HG02870 (cell line): ENCODE data around the gene MMP24.
"Not testable (repeated sequence)": the region's sequence is repeated elsewhere in the genome, so short reads cannot be mapped to it uniquely, and the experiment has no call there.

Source experiments
- ATAC-seq: cut with Tn5 transposase; IDR thresholded peaks from one replicate; pipeline ENCODE4 v1.9.1; 2021; ENCODE audit warnings: mild to moderate bottlenecking, moderate library complexity; ENCODE audit not compliant: unreplicated experiment

Gene MMP24

DNA sequence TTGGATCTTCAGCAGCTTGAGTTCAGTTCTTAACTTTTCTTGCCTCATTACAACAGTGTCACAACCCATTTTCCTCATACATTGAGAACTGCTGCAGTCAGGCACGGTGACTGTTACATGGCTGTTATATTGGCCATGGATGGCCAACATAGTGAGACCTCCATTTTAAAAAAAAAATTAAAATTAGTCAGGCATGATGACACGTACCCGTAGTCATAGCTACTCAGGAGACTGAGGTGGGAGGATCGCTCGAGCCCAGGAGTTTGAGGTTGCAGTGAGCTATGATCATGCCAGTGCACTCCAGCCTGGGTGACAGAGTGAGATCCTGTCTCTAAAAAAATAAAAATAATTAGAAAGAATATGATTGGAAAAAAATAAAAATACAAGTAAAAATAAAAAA, 9.9 kb upstream of the MMP24 start:
- ATAC-seq, result no peak

DNA sequence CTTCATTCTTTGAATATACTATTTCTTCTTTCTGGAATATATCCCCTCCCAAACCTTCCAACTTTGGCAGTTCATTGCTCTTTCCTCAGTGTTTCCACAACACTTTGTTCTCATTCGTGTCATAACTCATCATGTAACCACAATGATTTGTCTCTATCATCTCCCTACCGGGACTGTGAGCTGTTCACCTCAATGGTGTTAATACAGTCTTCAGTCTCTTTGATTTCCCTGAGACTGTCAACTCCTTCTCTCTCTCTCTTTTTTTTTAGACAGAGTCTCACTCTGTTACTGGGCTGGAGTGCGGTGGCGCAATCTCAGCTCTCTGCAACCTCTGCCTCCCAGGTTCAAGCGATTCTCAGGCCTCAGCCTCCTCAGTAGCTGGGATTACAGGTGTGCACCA, 2.5 kb upstream of the MMP24 start:
- no peak for ATAC-seq

DNA sequence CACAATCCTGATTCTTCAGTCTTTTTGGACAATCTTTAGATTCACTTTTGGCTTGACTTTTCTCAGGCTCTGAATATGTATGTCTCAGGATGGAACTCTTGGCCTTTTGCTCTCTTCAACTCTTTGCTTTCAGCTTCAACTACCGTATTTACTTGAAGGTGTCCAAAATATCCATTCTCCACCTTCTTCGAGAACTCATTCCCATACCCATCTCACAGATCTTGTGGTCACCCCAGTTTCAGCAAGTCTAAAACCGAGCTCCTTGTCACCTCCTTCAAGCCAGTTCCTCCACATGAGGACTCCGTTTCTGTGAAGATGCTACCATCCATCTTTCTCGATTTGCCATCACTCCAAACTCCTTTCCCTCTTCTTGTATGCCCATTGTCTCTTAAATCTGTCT, 2.0 kb upstream of the MMP24 start:
- no peak for ATAC-seq

DNA sequence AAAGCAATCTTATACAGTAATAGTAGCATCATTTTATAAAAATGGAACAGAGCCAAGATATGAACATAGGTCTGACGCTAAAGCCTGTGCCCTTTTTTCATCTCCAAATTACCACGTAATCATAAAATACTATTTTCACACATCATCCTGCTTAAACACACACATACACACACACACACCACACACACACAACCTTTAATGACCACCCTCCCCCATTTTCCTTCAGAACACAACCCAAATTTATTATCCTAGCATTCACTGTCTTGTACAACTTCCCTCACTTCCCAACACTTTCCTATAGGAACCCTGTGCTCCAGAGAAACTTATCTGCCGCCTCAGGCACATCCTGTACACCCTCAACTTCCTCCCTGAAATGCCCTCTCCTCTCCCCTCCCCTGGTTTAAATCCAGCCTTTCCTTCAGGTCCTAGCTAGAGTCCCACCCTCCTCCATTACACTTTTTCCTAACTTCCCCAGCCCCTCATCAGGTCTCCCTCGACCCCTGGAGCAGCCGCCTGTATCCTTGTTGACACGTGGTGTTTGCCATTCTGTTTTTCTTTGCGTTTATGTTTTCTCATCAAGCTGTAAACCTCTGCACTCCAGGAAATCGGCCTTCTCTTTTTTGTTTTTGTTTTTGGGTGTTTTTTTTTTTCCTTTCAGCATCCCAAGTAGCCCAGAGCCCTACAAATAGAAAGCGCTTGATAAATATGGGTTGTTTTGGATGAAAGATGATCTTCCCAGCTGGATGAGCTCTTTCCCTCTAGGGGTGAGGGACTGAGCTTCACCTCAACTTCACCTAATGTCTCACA, 968 bp upstream of the MMP24 start:
- ATAC-seq, result no peak

DNA sequence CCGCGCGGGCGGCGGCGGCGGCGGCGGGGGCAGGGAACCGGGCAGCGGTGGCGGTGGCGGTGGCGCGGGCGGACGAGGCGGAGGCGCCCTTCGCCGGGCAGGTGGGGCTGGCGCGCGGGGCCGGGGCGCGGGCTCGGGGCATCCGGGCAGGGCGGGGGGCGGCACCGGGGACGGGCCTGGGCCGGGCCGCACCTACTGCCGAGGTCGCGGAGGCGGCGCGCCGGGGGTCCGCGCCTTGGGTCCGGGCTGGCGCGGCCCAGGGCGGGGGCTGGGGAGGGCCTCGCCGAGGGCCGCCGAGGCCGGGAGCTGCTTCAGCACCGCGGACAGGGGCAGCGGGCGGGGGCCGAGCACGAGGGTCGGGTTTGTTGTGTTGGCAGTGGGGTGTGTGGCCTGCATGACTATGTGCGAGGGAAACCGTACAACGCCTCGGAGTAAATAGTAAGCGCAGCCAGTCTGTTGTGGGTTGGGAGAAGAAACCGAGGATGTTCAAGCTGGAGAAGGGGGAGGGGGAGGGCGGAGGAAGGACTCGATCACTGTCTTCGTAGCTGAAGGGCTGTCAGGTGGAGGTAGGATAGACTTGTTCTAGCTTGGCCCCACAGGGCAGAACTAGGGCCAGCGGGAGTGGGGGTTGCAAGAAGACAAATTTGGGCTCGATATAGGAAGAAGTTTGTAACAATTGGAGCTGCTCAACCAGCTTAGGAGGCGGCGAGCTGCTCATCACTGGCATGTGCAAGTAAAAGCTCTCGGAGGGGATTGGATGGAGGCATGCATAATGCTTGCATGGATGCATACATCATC, 593 bp downstream of the MMP24 start:
- no peak for ATAC-seq

DNA sequence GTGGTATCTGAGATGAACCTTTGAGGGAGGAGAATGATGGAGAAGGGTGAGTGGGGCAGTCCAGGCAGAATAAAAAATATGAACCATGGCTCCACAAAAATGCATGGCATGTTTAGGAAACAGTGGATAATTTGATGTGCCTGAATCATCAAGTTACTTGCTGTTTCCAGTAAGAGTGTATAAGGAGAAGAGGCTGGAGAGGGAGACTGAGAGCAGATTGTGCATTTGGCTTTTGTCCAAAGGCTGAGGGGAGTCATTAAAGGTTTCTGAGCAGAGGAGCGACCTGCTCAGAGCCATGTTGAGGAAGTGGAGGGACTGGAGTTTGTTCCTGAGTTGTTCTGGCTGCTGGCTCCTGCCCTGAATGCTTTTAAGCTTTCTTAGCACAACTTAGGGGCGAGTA, 6.1 kb downstream of the MMP24 start:
- no peak for ATAC-seq

DNA sequence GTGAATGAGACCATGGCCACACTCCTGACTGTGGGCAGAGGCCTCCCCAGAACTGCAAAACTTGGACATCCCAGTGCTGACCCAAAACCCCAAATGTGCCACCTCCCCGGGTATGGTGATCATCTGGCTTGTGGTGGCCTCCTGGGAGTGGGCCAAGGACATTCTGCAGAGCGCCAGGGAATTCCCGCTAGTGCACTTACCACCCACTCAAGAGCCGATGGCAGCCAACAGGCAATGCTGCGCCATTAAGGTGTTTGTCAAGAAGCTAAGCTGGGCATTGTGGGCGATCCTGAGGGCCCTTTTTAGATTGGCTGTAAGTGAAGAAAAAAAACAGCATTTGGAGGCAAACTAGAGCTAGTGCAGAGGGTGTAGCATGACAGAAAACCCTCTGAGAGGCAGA, 9.4 kb downstream of the MMP24 start:
- ATAC-seq, result no peak

DNA sequence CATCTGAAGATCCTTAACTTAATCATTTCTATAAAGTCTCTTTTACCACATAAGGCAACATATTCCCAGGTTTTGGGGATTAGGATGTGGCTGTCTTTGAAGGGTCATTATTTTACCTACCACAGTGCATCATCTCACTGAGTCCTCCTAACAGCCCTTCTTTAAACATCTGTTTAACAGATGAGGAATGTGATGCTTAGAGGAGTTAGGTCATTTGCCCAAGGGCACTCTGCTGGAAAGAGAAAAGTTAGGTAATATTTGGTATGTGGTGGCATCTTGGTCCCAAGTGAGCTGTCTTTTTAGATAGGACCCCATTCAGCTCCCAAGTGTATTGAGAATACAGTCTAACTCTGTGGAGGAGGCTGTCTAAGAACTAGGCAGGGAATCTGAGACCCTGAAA, 11.0 kb downstream of the MMP24 start:
- ATAC-seq, result no peak

DNA sequence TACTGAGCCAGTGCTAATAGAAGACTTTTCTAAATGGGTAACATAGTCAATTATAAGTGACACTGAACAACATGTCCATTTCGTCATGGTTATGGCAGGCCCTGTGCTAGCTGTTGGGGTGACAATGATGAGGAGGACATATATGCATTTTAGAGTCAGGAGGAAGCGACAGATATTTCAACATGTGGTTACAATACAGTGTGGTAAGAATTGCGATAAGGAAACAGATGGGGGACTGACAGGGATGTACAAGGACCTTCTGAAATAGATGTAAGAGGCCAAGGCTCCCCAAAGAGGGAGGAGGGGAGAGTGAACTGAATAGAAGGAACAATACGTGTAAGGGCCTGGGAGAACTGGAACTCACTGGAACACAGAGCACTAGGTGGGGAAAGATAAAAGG, 11.7 kb downstream of the MMP24 start:
- ATAC-seq, result no peak

DNA sequence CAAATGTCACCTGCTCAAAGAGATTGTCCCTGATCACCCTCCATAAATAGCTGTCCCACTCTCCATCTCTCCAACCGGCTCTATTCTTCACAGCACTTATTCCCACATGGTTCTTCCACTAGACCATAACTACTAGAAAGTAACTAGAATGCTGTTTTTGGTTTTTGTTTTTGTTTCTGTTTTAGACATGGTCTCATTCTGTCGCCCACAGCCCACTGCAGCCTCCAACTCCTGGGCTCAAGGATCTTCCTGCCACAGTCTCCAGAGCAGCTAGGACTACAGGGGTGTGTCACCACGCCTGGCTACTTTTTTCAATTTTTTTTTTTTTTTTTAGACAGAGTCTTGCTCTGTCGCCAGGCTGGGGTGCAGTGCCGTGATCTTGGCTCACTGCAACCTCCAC, 12.2 kb downstream of the MMP24 start:
- no peak for ATAC-seq

DNA sequence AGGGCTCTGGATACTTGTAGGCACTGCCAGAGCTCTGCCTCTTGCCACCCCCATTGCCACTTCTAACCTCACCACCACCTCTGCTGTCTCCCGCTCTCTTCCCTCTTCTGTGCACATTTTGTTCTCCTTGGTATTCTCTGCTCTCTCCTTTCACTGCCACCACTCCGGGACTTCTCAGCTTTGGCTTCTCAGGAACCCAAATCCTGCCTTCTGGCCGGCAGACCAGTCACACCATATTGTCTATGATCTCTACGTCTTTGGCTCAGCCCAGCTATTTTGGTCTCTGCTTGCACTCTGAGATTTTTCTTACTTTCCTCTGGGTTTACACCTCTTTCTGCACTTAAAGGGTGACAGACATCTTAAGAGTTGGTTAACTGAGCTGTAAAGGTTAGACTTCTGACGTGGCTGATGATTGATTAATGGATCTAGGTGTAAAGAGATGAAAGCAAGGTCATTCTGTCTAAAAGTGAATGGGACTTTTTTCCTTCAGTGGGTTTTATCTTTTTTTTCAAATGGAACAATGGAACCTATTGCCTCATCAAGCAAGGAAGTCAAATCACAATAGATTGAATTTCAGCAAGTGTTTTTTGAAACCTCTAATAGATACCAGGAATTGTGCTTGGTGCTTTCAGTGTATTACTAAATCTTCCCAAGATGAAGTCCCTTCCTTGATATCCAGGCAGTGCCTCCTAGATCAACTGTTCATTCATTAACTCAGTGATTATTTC, 13.8 kb downstream of the MMP24 start:
- ATAC-seq, result no peak

DNA sequence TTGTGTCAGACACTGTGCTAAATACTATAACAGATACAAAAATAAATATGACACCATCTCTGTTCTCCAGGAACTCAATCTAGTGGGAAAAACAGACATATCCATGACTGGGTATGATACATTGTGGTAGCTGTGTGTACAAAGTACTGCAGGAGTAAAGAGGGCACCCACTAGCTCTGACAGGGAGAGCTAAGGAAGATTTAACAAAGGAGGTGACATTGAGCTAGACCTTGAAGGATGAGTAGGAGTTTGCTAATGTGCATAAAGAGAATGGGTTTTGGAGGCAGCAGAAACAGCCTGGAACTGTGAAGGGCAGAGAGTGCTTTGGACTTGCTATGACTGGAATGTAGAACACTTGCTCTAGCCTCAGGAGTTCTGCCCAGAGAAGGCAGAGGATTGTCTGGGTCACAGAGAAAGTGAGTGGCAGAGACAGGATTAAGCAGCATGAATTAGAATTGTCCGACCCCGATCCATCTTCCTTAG, 14.4 kb downstream of the MMP24 start:
- ATAC-seq, result no peak

DNA sequence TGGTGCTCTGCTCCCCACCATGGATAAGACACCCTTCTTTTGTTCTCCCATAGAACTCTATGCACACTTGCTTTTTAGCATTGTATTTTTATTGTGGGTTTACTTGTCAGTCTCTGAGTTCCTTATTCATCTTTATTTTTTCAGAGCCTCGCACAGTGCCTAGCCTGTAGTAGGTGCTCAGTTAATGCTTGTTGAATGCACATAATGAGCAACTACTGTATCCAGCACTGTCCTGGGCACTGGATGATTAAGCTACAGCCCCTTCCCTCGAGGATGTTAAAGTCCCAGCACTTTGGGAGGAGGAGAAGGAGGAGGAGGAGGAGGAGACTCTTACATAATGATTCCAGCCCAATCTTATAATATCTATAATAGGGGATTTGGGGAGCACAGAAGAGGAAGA, 16.8 kb downstream of the MMP24 start:
- no peak for ATAC-seq

DNA sequence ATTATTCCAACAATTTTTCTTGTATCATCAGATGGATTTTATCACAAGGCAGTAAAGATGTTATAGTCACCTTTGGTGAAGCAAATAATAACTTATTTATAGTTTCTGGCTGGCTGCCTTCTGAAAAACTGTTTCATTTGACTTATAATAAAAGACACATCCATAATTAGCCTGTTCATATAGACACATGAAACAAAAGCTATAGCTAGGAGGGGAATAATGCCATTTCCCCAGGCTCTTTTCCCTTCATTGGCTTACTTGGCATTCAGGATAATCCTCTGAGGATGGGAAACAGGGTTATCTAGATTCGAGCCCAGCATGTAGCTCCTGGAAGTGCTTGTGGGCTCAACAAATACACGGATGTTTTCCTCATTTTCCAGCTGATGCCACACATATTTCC, 17.5 kb downstream of the MMP24 start:
- ATAC-seq, result no peak

DNA sequence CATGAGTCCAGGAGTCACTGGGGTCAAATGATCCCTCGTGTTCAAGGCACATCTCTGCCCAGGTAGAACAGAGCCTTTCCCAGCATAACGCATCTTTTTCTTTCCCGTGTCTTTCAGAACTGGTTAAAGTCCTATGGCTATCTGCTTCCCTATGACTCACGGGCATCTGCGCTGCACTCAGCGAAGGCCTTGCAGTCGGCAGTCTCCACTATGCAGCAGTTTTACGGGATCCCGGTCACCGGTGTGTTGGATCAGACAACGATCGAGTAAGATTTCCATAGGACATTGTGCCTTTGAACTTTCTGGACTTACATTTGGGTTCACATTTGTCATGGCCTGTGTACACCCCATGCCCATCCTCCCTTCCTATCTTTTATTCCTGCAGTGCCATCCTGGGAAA, 20.2 kb downstream of the MMP24 start:
- no peak for ATAC-seq

DNA sequence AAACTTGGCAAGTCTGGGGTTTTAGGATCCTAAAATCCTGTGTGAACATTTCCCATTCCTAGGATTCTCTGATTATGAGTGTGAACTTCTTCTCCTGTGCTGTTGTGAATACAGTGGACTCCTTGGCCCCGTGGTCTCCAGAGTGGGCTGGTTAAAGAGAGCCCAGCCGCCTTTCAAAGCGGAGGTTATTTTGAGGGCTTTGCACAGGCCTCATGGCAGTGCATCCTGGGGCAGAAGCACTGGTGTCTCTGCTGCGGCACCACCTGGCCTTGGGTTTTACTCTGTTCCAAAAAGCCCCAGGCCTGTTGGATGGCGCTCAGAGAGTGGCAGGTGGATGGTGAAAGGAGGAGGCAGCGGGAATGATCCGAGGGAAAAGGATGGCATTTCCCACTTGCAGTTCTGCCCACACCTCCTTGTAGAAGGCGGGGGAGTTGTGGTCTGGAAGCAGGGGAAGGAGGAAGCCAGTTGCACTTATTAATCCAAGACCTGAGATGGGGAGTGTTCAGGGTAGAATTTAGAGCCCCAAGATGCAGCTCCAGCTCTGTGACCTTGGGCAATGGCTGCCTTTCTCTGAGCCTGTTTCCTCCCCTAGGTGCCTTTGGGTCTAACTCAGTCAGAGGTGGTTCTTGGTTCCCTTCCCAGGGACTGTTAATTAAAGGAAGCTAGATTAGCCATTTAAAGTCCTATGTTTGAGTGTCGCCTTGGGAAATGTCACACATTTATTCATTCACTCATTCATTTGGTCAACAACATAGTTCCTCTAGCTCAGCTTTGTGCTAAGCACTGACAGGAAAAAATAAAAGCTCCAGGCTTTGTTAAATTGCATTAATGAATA, 22.4 kb downstream of the MMP24 start:
- no peak for ATAC-seq

DNA sequence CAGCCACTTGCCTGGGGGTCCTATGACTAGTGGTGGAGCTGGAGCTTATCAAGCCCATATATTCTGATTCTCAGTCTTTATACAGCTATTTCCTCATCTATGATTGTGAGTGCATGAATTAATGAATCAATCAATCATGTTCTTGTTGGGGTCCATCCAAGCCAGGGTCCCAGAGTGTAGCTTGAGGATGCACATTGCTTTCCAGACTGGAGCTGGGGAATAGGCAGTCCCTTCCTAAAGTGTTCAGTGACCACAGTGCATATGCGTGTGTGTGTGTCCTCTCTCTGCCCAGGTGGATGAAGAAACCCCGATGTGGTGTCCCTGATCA, 25.1 kb downstream of the MMP24 start:
- ATAC-seq, result no peak

DNA sequence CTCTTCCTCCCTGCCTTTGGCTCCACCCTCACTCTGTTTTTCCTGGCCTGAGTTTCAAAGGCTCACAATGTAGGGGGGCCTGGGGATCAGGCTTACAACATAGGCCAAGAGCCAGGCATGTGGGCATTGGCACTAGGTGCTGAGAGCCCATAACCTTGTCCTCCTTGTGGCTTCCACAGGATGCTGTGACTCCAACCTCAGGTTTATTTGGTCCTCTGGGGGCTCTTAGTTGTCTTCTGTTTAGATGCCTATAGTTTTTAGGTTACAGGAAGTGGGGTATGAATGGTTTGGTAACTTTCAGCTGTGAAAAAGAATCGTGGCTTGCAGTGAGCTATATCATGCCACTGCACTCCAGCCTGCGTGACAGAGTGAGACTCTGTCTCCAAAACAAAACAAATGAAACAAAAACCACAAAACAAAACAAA, 25.6 kb downstream of the MMP24 start:
- ATAC-seq, result no peak

DNA sequence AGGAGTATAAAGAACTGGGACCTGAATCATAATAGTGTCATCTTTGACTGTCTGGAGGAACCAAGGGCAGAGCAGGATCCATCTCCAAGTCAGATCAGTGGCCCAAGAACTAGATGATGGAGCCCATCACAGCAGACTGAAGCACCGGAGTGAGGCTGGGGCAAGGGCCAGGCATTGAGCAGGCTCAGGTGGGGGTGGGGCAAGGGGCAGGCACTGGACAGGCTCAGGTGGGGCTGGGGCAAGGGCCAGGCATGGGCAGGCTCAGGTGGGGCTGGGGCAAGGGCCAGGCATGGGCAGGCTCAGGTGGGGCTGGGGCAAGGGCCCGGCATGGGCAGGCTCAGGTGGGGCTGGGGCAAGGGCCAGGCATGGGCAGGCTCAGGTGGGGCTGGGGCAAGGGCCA, 26.1 kb downstream of the MMP24 start:
- not testable (repeated sequence) for ATAC-seq

DNA sequence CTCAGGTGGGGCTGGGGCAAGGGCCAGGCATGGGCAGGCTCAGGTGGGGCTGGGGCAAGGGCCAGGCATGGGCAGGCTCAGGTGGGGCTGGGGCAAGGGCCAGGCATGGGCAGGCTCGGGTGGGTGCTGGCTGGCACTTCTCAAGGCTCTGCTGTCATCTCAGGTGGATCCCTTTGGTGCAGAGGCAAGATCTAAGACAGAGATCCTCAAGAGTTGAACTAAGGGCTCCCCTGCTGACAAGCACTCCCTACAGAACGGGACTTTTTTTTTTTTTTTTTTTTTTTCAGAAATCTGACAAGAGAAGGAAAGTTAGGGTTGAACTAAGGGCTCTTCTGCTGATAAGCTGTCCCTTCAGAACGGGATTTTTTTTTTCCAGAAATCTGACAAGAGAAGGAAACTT, 26.5 kb downstream of the MMP24 start:
- no peak for ATAC-seq

DNA sequence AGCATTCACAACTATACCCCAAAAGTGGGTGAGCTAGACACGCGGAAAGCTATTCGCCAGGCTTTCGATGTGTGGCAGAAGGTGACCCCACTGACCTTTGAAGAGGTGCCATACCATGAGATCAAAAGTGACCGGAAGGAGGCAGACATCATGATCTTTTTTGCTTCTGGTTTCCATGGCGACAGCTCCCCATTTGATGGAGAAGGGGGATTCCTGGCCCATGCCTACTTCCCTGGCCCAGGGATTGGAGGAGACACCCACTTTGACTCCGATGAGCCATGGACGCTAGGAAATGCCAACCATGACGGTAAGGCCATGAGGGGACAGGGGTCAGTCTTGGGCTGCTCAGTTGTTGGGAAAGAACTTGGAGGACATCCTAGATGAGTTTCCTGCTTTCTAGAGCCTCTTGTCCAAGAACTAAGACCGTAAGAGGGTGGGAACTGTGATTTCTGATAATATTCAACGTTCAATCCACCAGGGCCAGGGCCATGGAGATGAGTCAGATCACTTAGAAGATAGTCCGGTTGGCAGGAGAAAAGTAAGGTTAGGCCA, 28.0 kb downstream of the MMP24 start:
- no peak for ATAC-seq
